SJSA1 (cell line): ENCODE data around the gene GALNT7. TPM values are rescaled to one million over a fixed set of nuclear protein-coding genes. Genes with fewer than 3 reads are reported as not detected.
A peak's percentile ranks its signal among the peaks of the same experiment; 100 is the strongest.

ENCODE experiments used
- DNase-seq, 2 experiments: peaks; one replicate each; pipeline ENCODE4 v3.0.0-alpha.2; 2015 to 2020; ENCODE audit warnings: low spot score in 2 of 2, low read depth in 1 of 2
- H3K27ac ChIP-seq: fragments of 250-450 bp; sonication (Bioruptor Pico); 2 replicates; pipeline ENCODE4 v1.5.1; 2020; ENCODE audit warnings: mild to moderate bottlenecking, moderate library complexity
- H3K27me3 ChIP-seq: fragments of 250-450 bp; sonication (Bioruptor Pico); replicated peaks from 2 replicates; pipeline ENCODE4 v1.5.1; 2020; ENCODE audit warnings: mild to moderate bottlenecking, moderate library complexity
- H3K36me3 ChIP-seq: fragments of 250-450 bp; sonication (Bioruptor Pico); 2 replicates; pipeline ENCODE4 v1.5.1; 2020; ENCODE audit warnings: mild to moderate bottlenecking
- H3K4me1 ChIP-seq: fragments of 250-450 bp; sonication (Bioruptor Pico); replicated peaks from 2 replicates; pipeline ENCODE4 v1.6.1; 2021; ENCODE audit warnings: mild to moderate bottlenecking
- H3K4me3 ChIP-seq: fragments of 250-450 bp; sonication (Bioruptor Pico); 2 replicates; pipeline ENCODE4 v1.5.1; 2020; ENCODE audit warnings: mild to moderate bottlenecking
- H3K9me3 ChIP-seq: fragments of 250-450 bp; sonication (Bioruptor Pico); replicated peaks from 2 replicates; pipeline ENCODE4 v1.5.1; 2020; ENCODE audit warnings: mild to moderate bottlenecking
- total RNA-seq: library from RNA; depleted of rRNA; stranded (reverse); fragments of >200 nt; shearing (Covaris generic); gene quantifications from 2 replicates; pipeline ENCODE4 v1.2.3, GENCODE V29; 2014

The GALNT7 gene
- total RNA-seq, 1 experiment from 2014 or later = 24.7 TPM

- Histone ChIP-seq H3K27ac (no peak overlapping the region), H3K4me3 (no peak overlapping the region), H3K4me1 (no peaks in the 10 kb centered on the region), H3K36me3 (no peaks in the 10 kb centered on the region), H3K9me3 (no peaks in the 10 kb centered on the region), H3K27me3 (no peaks in the 10 kb centered on the region)
- no peak for DNase-seq
These were observed 106.1 kb downstream of the GALNT7 start for GRCh38 chr4:173274744-173275143.

GRCh38 chr4:173275150-173275549 is 106.5 kb downstream of the GALNT7 start:
- no peak overlapping the region for H3K4me3 ChIP-seq
- H3K27ac ChIP-seq = no peak overlapping the region
- no peaks in the 10 kb centered on the region for H3K27me3 ChIP-seq
- no peaks in the 10 kb centered on the region for H3K9me3 ChIP-seq
- DNase-seq = no peak
- H3K4me1 ChIP-seq = no peaks in the 10 kb centered on the region
- H3K36me3 ChIP-seq = no peaks in the 10 kb centered on the region

GRCh38 chr4:173277340-173277739 is 108.7 kb downstream of the GALNT7 start:
- Histone ChIP-seq H3K36me3 (no peaks in the 10 kb centered on the region), H3K4me3 (no peak overlapping the region), H3K9me3 (no peaks in the 10 kb centered on the region), H3K27me3 (no peaks in the 10 kb centered on the region), H3K27ac (no peak overlapping the region), H3K4me1 (no peaks in the 10 kb centered on the region)
- DNase-seq = no peak

- Histone ChIP-seq H3K27ac (no peak overlapping the region), H3K36me3 (no peaks in the 10 kb centered on the region), H3K4me3 (no peak overlapping the region), H3K4me1 (no peaks in the 10 kb centered on the region), H3K9me3 (no peaks in the 10 kb centered on the region; the same call in 1 of the 2 replicates), H3K27me3 (no peaks in the 10 kb centered on the region)
- DNase-seq = no peak
These were observed 112.4 kb downstream of the GALNT7 start for GRCh38 chr4:173280998-173281397.

- Histone ChIP-seq H3K36me3 (no peaks in the 10 kb centered on the region), H3K4me1 (no peaks in the 10 kb centered on the region), H3K4me3 (no peak overlapping the region), H3K27me3 (no peaks in the 10 kb centered on the region), H3K27ac (no peak overlapping the region), H3K9me3 (no peaks in the 10 kb centered on the region; the same call in 1 of the 2 replicates)
- no peak for DNase-seq
These were observed 113.0 kb downstream of the GALNT7 start for GRCh38 chr4:173281406-173282255.

- H3K27ac ChIP-seq = no peak overlapping the region
- H3K9me3 ChIP-seq = no peaks in the 10 kb centered on the region; the same call in 1 of the 2 replicates
- DNase-seq = no peak
- no peaks in the 10 kb centered on the region for H3K27me3 ChIP-seq
- no peaks in the 10 kb centered on the region for H3K4me1 ChIP-seq
- no peak overlapping the region for H3K4me3 ChIP-seq
- no peaks in the 10 kb centered on the region for H3K36me3 ChIP-seq
These were observed 113.6 kb downstream of the GALNT7 start for GRCh38 chr4:173282256-173282562.

- no peak for DNase-seq
- Histone ChIP-seq H3K27me3 (no peaks in the 10 kb centered on the region), H3K36me3 (no peaks in the 10 kb centered on the region), H3K9me3 (no peaks in the 10 kb centered on the region; the same call in 1 of the 2 replicates), H3K4me1 (no peaks in the 10 kb centered on the region), H3K27ac (no peak overlapping the region), H3K4me3 (no peak overlapping the region)
These were observed 114.0 kb downstream of the GALNT7 start for GRCh38 chr4:173282626-173283025.

GRCh38 chr4:173284463-173284862 is 115.9 kb downstream of the GALNT7 start:
- no peaks in the 10 kb centered on the region for H3K36me3 ChIP-seq
- no peaks in the 10 kb centered on the region; the same call in 1 of the 2 replicates for H3K9me3 ChIP-seq
- H3K4me3 ChIP-seq = no peak overlapping the region
- no peak for DNase-seq
- no peaks in the 10 kb centered on the region for H3K4me1 ChIP-seq
- H3K27ac ChIP-seq = no peak overlapping the region
- no peaks in the 10 kb centered on the region for H3K27me3 ChIP-seq

- H3K4me1 ChIP-seq = no peaks in the 10 kb centered on the region
- H3K9me3 ChIP-seq = no peaks in the 10 kb centered on the region; the same call in 1 of the 2 replicates
- DNase-seq = no peak
- H3K4me3 ChIP-seq = no peak overlapping the region
- no peak overlapping the region for H3K27ac ChIP-seq
- H3K27me3 ChIP-seq = no peaks in the 10 kb centered on the region
- H3K36me3 ChIP-seq = no peaks in the 10 kb centered on the region
These were observed 118.9 kb downstream of the GALNT7 start for GRCh38 chr4:173287486-173287885.

GRCh38 chr4:173288296-173288695 is 119.7 kb downstream of the GALNT7 start:
- DNase-seq = peak; percentile 36 to 73
- H3K4me1 ChIP-seq = no peaks in the 10 kb centered on the region
- no peaks in the 10 kb centered on the region; the same call in 1 of the 2 replicates for H3K9me3 ChIP-seq
- no peaks in the 10 kb centered on the region for H3K27me3 ChIP-seq
- H3K36me3 ChIP-seq = no peaks in the 10 kb centered on the region
- no peak overlapping the region for H3K4me3 ChIP-seq
- no peak overlapping the region for H3K27ac ChIP-seq

- H3K27me3 ChIP-seq = no peaks in the 10 kb centered on the region
- H3K27ac ChIP-seq = no peak overlapping the region
- no peaks in the 10 kb centered on the region for H3K4me1 ChIP-seq
- H3K9me3 ChIP-seq = no peaks in the 10 kb centered on the region; the same call in 1 of the 2 replicates
- DNase-seq = no peak
- H3K4me3 ChIP-seq = no peak overlapping the region
- H3K36me3 ChIP-seq = no peaks in the 10 kb centered on the region
These were observed 120.2 kb downstream of the GALNT7 start for GRCh38 chr4:173288698-173289352.

- Histone ChIP-seq H3K36me3 (no peaks in the 10 kb centered on the region), H3K27ac (no peak overlapping the region), H3K27me3 (no peaks in the 10 kb centered on the region), H3K4me1 (no peaks in the 10 kb centered on the region), H3K4me3 (no peak overlapping the region), H3K9me3 (no peaks in the 10 kb centered on the region; the same call in 1 of the 2 replicates)
- DNase-seq = no peak
These were observed 120.7 kb downstream of the GALNT7 start for GRCh38 chr4:173289353-173289727.

- Histone ChIP-seq H3K27ac (no peak overlapping the region), H3K9me3 (no peaks in the 10 kb centered on the region), H3K27me3 (no peaks in the 10 kb centered on the region), H3K4me3 (no peak overlapping the region), H3K36me3 (no peaks in the 10 kb centered on the region), H3K4me1 (no peaks in the 10 kb centered on the region)
- no peak for DNase-seq
These were observed 123.3 kb downstream of the GALNT7 start for GRCh38 chr4:173291899-173292298.

GRCh38 chr4:173293663-173294062 is 125.1 kb downstream of the GALNT7 start:
- DNase-seq = no peak

More at GRCh38 chr4:173293663-173294062, 125.1 kb downstream of the GALNT7 start:
- Histone ChIP-seq H3K27me3 (no peaks in the 10 kb centered on the region), H3K4me1 (no peaks in the 10 kb centered on the region), H3K27ac (no peak overlapping the region), H3K4me3 (no peak overlapping the region), H3K9me3 (no peaks in the 10 kb centered on the region), H3K36me3 (no peaks in the 10 kb centered on the region)
